ENCODE data around the gene EYS. TPM values are rescaled to one million over a fixed set of nuclear protein-coding genes. Genes with fewer than 3 reads are reported as not detected.
"Not testable (repeated sequence)": the region's sequence is repeated elsewhere in the genome, so short reads cannot be mapped to it uniquely, and the experiment has no call there.

EYS gene
- total RNA-seq, 1 donor from 2014 or later = not detected

- intact Hi-C loops (cut with micrococcal nuclease) = no loop called here
Measured at GRCh38 chr6:65468307-65468706, 238.7 kb downstream of the EYS start.

DNA sequence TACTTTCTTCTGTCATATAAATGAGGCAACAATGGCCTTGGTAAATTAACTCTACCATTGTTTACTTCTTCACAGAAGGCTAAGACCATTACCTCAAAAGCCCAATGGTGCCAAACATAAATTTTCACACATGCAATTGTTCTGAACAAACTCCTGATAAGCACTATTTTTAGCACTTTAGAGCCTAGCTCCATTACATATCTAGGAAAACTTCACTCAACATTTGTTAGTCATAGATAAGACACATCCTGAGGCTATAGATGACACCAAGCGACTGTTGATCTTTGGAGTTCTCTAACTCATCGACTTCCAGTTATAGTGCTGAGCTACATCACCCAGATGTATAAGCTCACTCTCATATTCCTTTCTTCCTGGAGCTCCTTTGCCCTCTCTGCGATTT lies 245.9 kb downstream of the EYS start:
- intact Hi-C loops (cut with micrococcal nuclease) = no loop called here

- intact Hi-C loops (cut with micrococcal nuclease) = no loop called here
Measured at GRCh38 chr6:65452333-65452732, 254.7 kb downstream of the EYS start.

- intact Hi-C loops (cut with micrococcal nuclease) = no loop called here
Measured at GRCh38 chr6:65450451-65450850, 256.6 kb downstream of the EYS start.

DNA sequence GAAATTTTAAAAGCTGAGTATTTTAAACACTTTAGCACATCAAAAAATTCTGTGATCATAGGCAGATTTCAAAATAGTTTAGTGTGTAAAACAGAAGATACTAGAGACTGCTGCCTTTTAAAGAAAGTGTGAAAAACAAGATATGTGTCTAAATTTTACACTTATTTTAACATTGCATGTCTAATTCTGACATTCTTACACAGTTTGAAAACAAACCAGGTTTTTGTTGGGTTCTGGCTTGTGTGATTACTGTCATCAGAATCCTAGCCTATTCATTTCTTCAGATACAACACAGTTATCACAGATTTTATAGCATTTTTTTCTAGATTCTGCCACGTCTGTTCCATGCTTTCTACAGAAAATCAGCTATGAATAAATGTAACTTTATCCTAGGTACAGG lies 257.1 kb downstream of the EYS start:
- intact Hi-C loops (cut with micrococcal nuclease) = no loop called here

DNA sequence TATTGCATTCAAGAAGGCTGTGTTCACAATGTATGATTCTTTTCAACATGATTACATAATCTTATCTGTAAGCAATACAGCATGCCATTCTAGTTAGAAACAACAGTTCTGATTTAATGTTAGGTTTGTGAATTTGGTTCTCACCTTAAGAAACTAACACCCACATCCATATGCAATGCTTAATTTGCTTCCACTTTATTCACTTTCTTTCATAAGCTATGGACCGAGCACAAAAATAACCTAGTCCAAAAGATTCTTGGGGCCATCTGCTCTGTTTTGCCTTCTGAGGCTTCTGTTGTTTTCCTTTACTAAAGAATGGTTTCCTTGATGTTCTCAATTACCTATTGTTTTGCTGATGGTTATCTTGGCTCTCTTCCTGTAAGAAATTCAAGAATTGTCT lies 258.2 kb downstream of the EYS start:
- intact Hi-C loops (cut with micrococcal nuclease) = no loop called here

- intact Hi-C loops (cut with micrococcal nuclease) = no loop called here
Measured at GRCh38 chr6:65436281-65436680, 270.7 kb downstream of the EYS start.

GRCh38 chr6:65416621-65417020 lies 290.4 kb downstream of the EYS start:
- intact Hi-C loops (cut with micrococcal nuclease) = no loop called here

DNA sequence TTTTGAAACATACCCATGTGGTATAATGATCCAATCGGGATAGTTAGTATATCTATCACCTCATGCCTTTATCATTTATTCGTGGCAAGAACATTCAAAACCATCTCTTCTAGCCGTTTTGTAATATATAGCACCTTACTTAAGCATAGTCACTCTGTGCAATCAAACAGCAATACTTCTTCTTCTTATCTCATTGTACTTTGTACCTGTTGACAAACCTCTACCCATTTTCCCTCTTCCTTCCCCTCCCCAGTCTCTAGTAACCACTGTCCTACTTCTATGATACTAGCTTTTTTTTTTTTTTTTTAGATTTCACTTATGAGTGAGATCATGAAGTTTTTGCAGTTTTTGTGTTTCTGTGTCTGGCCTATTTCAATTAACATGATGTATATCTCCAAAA lies 296.7 kb downstream of the EYS start:
- intact Hi-C loops (cut with micrococcal nuclease) = no loop called here

GRCh38 chr6:65402564-65402963 lies 304.5 kb downstream of the EYS start:
- intact Hi-C loops (cut with micrococcal nuclease) = no loop called here

DNA sequence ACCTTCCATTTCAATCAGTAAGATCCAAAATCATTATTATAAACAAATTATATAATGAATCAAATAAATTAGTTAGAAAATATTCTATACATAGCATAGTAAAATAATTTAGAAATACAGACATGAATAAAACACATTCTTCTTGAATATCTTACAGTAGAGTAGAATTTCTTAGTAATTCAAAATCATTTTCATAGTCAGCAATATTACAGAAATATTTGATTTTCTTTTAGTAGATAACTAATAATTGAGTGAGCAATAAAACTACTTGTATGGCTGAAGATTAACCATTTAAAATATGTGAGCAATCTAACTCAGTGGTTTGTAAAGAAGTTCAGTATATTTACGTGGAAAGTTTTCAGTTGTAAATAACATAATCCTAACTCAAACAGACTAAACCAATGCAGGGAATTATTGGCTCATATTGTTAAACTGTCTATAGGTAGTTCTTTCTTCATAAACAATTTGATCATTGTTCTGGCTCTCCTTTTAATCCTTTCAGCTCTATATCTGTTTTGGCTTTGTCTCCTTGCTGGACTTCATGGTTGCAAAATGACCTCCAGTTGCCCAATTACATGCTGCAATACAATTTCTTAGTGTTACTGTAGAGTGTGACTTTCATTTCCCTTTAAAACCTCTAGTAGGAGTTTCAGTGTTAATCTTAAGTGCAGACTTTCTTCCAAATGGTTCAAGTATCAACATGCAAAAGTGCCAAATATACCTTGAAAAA lies 307.5 kb downstream of the EYS start:
- intact Hi-C loops (cut with micrococcal nuclease) = no loop called here

GRCh38 chr6:65398851-65399250 lies 308.2 kb downstream of the EYS start:
- intact Hi-C loops (cut with micrococcal nuclease) = no loop called here

DNA sequence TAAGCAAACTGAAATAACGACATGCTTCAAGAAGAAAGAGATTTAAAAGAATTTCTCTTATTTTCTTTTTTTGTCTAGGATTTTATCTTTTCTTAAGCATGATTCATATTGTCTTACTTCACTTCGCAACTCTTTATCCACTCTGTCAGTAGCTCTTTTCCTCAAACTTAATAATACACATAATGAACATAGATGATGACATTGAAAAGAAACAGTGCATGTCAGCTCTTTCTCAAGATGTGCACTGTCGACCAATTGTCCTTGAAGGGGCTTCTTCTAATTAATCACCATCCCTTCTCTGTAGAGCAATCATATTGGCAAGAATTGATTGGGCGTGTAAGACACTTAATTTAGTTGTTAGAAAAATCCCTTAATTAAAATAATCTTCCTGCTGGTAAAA lies 356.5 kb downstream of the EYS start:
- intact Hi-C loops (cut with micrococcal nuclease) = no loop called here

GRCh38 chr6:65302655-65303054 lies 404.4 kb downstream of the EYS start:
- intact Hi-C loops (cut with micrococcal nuclease) = not testable (repeated sequence)

- intact Hi-C loops (cut with micrococcal nuclease) = no loop called here
Measured at GRCh38 chr6:65299236-65299635, 407.8 kb downstream of the EYS start.

DNA sequence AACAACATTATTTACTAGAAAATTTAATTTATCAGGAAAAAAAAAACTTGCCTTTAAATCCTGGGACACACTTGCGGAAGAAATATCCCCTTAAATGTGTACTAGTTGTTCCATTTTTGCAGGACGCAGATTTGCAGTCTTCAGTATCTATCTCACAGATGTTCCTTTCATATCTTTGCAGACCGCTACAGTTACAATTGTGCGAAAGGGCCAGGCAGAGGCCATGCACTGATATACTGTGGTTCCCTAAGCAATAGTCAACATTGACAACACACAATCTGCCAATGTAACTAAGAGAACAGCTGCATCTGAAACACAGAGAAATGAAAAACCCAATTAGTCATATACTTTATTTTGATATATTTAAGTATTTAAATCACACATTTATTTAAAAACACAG lies 411.2 kb downstream of the EYS start:
- intact Hi-C loops (cut with micrococcal nuclease) = no loop called here

- intact Hi-C loops (cut with micrococcal nuclease) = no loop called here
Measured at GRCh38 chr6:65289491-65289890, 417.5 kb downstream of the EYS start.

DNA sequence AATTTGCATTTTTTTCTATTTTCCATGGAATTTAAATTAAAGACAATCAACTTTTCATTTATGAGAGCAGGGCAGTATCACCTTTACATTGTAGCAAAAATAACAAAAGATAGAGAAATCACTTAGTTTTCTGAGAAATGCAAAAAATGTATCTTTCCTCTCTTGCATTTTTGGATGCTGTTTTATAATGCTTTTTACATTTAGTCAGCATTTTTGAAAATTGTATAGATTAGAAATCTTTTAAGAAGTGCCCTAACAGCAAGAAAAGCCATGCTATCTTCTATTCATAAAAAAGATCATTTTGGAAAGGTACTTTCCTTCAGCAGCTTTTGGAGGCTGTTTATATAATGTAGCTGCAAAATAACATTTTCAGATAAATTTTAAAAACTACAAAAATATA lies 421.8 kb downstream of the EYS start:
- intact Hi-C loops (cut with micrococcal nuclease) = no loop called here

- intact Hi-C loops (cut with micrococcal nuclease) = no loop called here
Measured at GRCh38 chr6:65280060-65280459, 427.0 kb downstream of the EYS start.

DNA sequence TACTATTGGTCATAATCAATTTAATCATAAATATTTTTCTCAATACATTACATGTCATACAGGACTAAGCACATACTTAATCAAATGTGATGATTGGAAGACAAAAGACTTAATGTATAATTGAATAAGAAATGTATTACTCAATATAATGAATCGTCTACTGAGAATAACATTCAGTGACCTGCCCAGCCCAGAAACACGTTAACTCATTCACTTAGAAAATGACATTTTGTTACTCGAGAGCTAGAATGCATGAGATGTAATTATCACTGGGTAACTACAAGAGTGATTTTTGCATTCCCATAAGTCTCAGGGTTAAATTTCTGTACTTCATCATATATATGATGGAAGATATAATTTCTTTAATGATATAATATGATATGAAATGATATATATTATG lies 444.8 kb downstream of the EYS start:
- intact Hi-C loops (cut with micrococcal nuclease) = no loop called here

GRCh38 chr6:65259982-65260381 lies 447.0 kb downstream of the EYS start:
- intact Hi-C loops (cut with micrococcal nuclease) = no loop called here

GRCh38 chr6:65259059-65259458 lies 448.0 kb downstream of the EYS start:
- intact Hi-C loops (cut with micrococcal nuclease) = no loop called here

DNA sequence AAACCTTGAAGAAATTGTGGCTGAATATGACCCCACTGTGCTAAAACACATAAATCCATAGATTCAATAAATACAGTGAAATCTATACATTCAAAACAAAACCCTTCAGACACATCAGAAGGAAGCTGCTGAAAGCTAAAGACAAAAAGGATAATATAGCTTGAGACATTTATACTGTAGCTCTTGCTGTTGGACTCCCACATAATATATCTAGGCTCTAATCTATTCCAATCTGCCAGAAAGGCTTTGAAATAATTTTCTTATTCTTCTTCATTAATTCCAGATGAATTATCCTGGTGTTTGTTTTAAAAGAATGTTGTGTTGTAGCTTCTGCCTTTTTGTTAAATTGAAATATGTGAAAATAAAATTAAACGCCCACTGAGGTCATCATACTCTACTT lies 454.0 kb downstream of the EYS start:
- intact Hi-C loops (cut with micrococcal nuclease) = no loop called here

DNA sequence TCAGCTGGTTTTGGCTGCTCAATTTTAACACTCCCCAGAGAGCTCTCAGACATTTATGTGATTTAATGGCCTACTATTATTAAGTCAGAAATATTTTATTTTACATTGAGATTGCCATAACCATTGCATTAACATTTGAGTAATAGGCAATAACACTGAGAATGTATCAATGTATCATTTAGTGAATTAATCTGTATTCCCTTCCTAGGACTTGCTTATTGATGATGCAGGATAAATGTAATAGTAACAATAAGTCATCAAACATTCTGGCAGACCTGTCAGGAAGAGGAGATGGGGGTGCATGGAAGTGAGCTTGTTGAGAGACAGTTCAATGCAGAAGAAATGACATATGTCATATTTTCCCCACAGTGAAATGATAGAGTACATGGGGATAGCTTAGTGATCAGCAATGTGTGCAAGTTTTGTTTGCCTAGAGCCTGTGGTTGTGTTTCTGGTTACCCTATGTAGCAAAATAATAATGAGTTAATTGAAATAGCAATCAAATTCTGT lies 458.9 kb downstream of the EYS start:
- intact Hi-C loops (cut with micrococcal nuclease) = no loop called here
